Glutamatergic neuron (in vitro differentiated cells): ENCODE results near the gene C1QL2. TPM values are rescaled to one million over a fixed set of nuclear protein-coding genes. Genes with fewer than 3 reads are reported as not detected.

Experiments
- DNase-seq: peaks from one replicate; pipeline ENCODE4 v3.0.0; 2022
- H3K27ac Mint-ChIP-seq: one replicate; pipeline ENCODE4 v1.8.0; 2020; ENCODE audit warnings: mild to moderate bottlenecking, mixed read lengths, inconsistent platforms; ENCODE audit not compliant: unreplicated experiment
- H3K27me3 Mint-ChIP-seq: one replicate; pipeline ENCODE4 v1.8.0; 2020; ENCODE audit warnings: mild to moderate bottlenecking, moderate library complexity, mixed read lengths, inconsistent platforms; ENCODE audit not compliant: unreplicated experiment
- H3K36me3 Mint-ChIP-seq: one replicate; pipeline ENCODE4 v1.8.0; 2020; ENCODE audit warnings: mild to moderate bottlenecking, mixed read lengths, inconsistent platforms; ENCODE audit not compliant: unreplicated experiment
- H3K4me1 Mint-ChIP-seq: one replicate; pipeline ENCODE4 v1.8.0; 2020; ENCODE audit warnings: mild to moderate bottlenecking, low read depth, mixed read lengths, inconsistent platforms; ENCODE audit not compliant: unreplicated experiment
- H3K4me3 Mint-ChIP-seq: one replicate; pipeline ENCODE4 v1.8.0; 2020; ENCODE audit warnings: mild to moderate bottlenecking, mixed read lengths, inconsistent platforms; ENCODE audit not compliant: unreplicated experiment
- H3K9me3 Mint-ChIP-seq: one replicate; pipeline ENCODE4 v1.8.0; 2020; ENCODE audit warnings: mild to moderate bottlenecking, moderate library complexity, mixed read lengths, inconsistent platforms; ENCODE audit not compliant: unreplicated experiment
- CTCF ChIP-seq: fragments of 200-600 bp; sonication (generic); IDR thresholded peaks from one replicate; pipeline ENCODE4 v1.5.0; 2021; ENCODE audit not compliant: partially characterized antibody, unreplicated experiment
- total RNA-seq: library from RNA; stranded (reverse); fragmentation: NEBNext Ultra II Directional; extraction: Animal tissue kit (Norgen Biotek cat#: 25700); gene quantifications from one replicate; pipeline ENCODE4 v1.2.1, GENCODE V29; 2021; ENCODE audit not compliant: unreplicated experiment

The C1QL2 gene
- total RNA-seq, 1 donor from 2014 or later = not detected

- H3K9me3 Mint-ChIP-seq = no peaks in the 10 kb centered on the region
- no peak for DNase-seq
Observed at GRCh38 chr2:119179202-119179601, 20.7 kb upstream of the C1QL2 start.

GRCh38 chr2:119178776-119179175 lies 20.2 kb upstream of the C1QL2 start:
- Mint-ChIP-seq H3K9me3 (no peaks in the 10 kb centered on the region), H3K4me1 (no peaks in the 10 kb centered on the region), H3K4me3 (no peak overlapping the region), H3K27me3 (peaks cover 2% of the 10 kb centered on the region), H3K27ac (no peak overlapping the region), H3K36me3 (no peaks in the 10 kb centered on the region)
- DNase-seq = no peak
- no peak for TF ChIP-seq CTCF

More at GRCh38 chr2:119179202-119179601, 20.7 kb upstream of the C1QL2 start:
- no peaks in the 10 kb centered on the region for H3K4me1 Mint-ChIP-seq
- H3K27me3 Mint-ChIP-seq = peaks cover 2% of the 10 kb centered on the region
- H3K4me3 Mint-ChIP-seq = no peak overlapping the region
- no peak for TF ChIP-seq CTCF
- no peaks in the 10 kb centered on the region for H3K36me3 Mint-ChIP-seq
- no peak overlapping the region for H3K27ac Mint-ChIP-seq

- H3K36me3 Mint-ChIP-seq = no peaks in the 10 kb centered on the region
- H3K4me1 Mint-ChIP-seq = no peaks in the 10 kb centered on the region
- no peak for TF ChIP-seq CTCF
- H3K9me3 Mint-ChIP-seq = no peaks in the 10 kb centered on the region
- no peak overlapping the region for H3K27ac Mint-ChIP-seq
- H3K4me3 Mint-ChIP-seq = no peak overlapping the region
- H3K27me3 Mint-ChIP-seq = peaks cover 2% of the 10 kb centered on the region
- no peak for DNase-seq
Observed at GRCh38 chr2:119177838-119178190, 19.3 kb upstream of the C1QL2 start.

- H3K9me3 Mint-ChIP-seq = no peaks in the 10 kb centered on the region
- H3K27me3 Mint-ChIP-seq = peaks cover 2% of the 10 kb centered on the region
- TF ChIP-seq CTCF = no peak
- no peak overlapping the region for H3K4me3 Mint-ChIP-seq
- no peaks in the 10 kb centered on the region for H3K36me3 Mint-ChIP-seq
- H3K4me1 Mint-ChIP-seq = no peaks in the 10 kb centered on the region
- DNase-seq = no peak
- no peak overlapping the region for H3K27ac Mint-ChIP-seq
Observed at GRCh38 chr2:119177171-119177837, 18.8 kb upstream of the C1QL2 start.

GRCh38 chr2:119175517-119175916 lies 17.0 kb upstream of the C1QL2 start:
- no peak for TF ChIP-seq CTCF
- DNase-seq = no peak
- H3K27ac Mint-ChIP-seq = no peak overlapping the region
- H3K4me1 Mint-ChIP-seq = no peaks in the 10 kb centered on the region
- no peaks in the 10 kb centered on the region for H3K36me3 Mint-ChIP-seq
- no peak overlapping the region for H3K4me3 Mint-ChIP-seq
- peaks cover 5% of the 10 kb centered on the region for H3K27me3 Mint-ChIP-seq
- H3K9me3 Mint-ChIP-seq = no peaks in the 10 kb centered on the region
